Fibroblast of lung (primary cell): ENCODE data around the gene TJP3. TPM values are rescaled to one million over a fixed set of nuclear protein-coding genes. Genes with fewer than 3 reads are reported as not detected.

Experiments
- DNase-seq, 2 donors: peaks; one replicate each; pipeline versions ENCODE4 v3.0.0 to v3.0.0-alpha.2; 2010; ENCODE audit warnings: low read depth in 2 of 2
- H2AFZ ChIP-seq: 2 replicates; pipeline ENCODE4 v1.5.1; 2012; ENCODE audit warnings: low read length, control low read depth, inconsistent platforms
- H3K27ac ChIP-seq: 2 replicates; pipeline ENCODE4 v1.5.1; 2011; ENCODE audit warnings: low read length, control low read depth; ENCODE audit not compliant: insufficient read depth
- H3K27me3 ChIP-seq: 2 replicates; pipeline ENCODE4 v1.5.1; 2011; ENCODE audit warnings: mild to moderate bottlenecking, low read length; ENCODE audit not compliant: control insufficient read depth, insufficient read depth
- H3K36me3 ChIP-seq: 2 replicates; pipeline ENCODE4 v1.5.1; 2011; ENCODE audit warnings: low read length; ENCODE audit not compliant: control insufficient read depth, insufficient read depth
- H3K4me1 ChIP-seq: 2 replicates; pipeline ENCODE4 v1.5.1; 2011; ENCODE audit warnings: low read length; ENCODE audit not compliant: control insufficient read depth, insufficient read depth; ENCODE audit errors: extremely low read depth
- H3K4me2 ChIP-seq: 2 replicates; pipeline ENCODE4 v1.5.1; 2011; ENCODE audit warnings: low read length, control low read depth; ENCODE audit not compliant: insufficient read depth; ENCODE audit errors: extremely low read depth
- H3K4me3 ChIP-seq, 4 experiments: fragments of 200-600 bp in 1 of 4; sonication (generic) in 1 of 4; replicated peaks in 1 of 4; 2 replicates each; pipeline ENCODE4 v1.5.1; 2011 to 2016; ENCODE audit warnings: low read length in 4 of 4, low read depth in 3 of 4, mild to moderate bottlenecking in 3 of 4, control low read depth in 2 of 4, inconsistent platforms in 1 of 4, mixed read lengths in 1 of 4; ENCODE audit not compliant: insufficient read depth in 1 of 4; ENCODE audit errors: control extremely low read depth in 1 of 4
- H3K79me2 ChIP-seq: 2 replicates; pipeline ENCODE4 v1.5.1; 2012; ENCODE audit warnings: mild to moderate bottlenecking, low read length, inconsistent platforms; ENCODE audit not compliant: control insufficient read depth, insufficient read depth
- H3K9ac ChIP-seq: 2 replicates; pipeline ENCODE4 v1.5.1; 2011; ENCODE audit warnings: mild to moderate bottlenecking, low read length, control low read depth; ENCODE audit not compliant: insufficient read depth
- H3K9me3 ChIP-seq: 2 replicates; pipeline ENCODE4 v1.5.1; 2012; ENCODE audit warnings: low read depth, low read length; ENCODE audit not compliant: control insufficient read depth, insufficient read depth
- H4K20me1 ChIP-seq: 2 replicates; pipeline ENCODE4 v1.5.1; 2011; ENCODE audit warnings: low read length; ENCODE audit not compliant: control insufficient read depth, insufficient read depth; ENCODE audit errors: extremely low read depth
- EZH2 ChIP-seq: IDR thresholded peaks from 2 replicates; pipeline ENCODE4 v1.5.1; 2012; ENCODE audit warnings: low read length, control low read depth, mild to moderate bottlenecking; ENCODE audit errors: missing control alignments
- polyA plus RNA-seq, 2 donors: library from polyadenylated mRNA; depleted of rRNA in 1 of 2; stranded (reverse) in 1 of 2; unstranded in 1 of 2; fragments of >200 nt; gene quantifications; 2 replicates each; pipeline ENCODE4 v1.2.1, GENCODE V29; 2011 to 2012; ENCODE audit warnings: missing spikeins in 1 of 2
- total RNA-seq: library from RNA; depleted of rRNA; stranded (reverse); fragments of >200 nt; gene quantifications from 2 replicates; pipeline ENCODE4 v1.2.1, GENCODE V29; 2014
- TF ChIP-seq, protein P1 (sequence below), 2 donors: IDR thresholded peaks in 1 of 2; conservative IDR thresholded peaks in 1 of 2; 1 replicate in 1 of 2; 2 replicates in 1 of 2; pipeline ENCODE4 v1.5.1; 2011 to 2012; ENCODE audit warnings: low read length in 2 of 2, control low read depth in 1 of 2, inconsistent platforms in 1 of 2, low read depth in 1 of 2, mild to moderate bottlenecking in 1 of 2

TJP3 gene
- total and polyA plus RNA-seq, 2 donors (not counting 1 experiment from before 2014, with no cell fraction given): not detected

DNA sequence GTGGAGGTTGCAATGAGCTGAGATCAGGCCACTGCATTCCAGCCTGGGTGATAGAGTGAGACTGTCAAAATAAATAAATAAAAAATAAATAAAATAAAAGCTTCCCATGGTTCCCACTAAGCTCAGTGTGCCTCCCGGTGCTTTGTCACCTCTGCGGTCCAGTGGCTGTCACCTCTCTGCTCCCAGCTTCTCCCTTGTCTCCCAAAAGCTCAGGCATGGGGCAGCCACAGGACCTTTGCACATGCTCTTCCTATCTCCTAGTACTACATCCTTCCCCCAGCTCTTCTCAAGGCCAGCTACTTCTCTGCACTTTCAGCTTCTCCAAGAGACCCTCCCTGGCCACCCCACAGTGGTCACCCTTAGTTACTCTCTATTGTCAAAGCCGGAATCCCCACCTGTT is 85.6 kb downstream of the TJP3 start:
- H3K27ac ChIP-seq: no peak overlapping the region
- H3K9ac ChIP-seq: no peak overlapping the region
- no peaks in the 10 kb centered on the region for H3K27me3 ChIP-seq
- no peaks in the 10 kb centered on the region for H3K9me3 ChIP-seq
- TF ChIP-seq, protein P1, sequence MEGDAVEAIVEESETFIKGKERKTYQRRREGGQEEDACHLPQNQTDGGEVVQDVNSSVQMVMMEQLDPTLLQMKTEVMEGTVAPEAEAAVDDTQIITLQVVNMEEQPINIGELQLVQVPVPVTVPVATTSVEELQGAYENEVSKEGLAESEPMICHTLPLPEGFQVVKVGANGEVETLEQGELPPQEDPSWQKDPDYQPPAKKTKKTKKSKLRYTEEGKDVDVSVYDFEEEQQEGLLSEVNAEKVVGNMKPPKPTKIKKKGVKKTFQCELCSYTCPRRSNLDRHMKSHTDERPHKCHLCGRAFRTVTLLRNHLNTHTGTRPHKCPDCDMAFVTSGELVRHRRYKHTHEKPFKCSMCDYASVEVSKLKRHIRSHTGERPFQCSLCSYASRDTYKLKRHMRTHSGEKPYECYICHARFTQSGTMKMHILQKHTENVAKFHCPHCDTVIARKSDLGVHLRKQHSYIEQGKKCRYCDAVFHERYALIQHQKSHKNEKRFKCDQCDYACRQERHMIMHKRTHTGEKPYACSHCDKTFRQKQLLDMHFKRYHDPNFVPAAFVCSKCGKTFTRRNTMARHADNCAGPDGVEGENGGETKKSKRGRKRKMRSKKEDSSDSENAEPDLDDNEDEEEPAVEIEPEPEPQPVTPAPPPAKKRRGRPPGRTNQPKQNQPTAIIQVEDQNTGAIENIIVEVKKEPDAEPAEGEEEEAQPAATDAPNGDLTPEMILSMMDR (conservative IDR thresholded peaks at IDR 0.05 in 1 of 2, IDR thresholded peaks at IDR 0.05 in 1 of 2; ENCODE audit: low read depth in 1 of 2, low read length in 2 of 2): no peak
- no peak for TF ChIP-seq EZH2
- H4K20me1 ChIP-seq: no peaks in the 10 kb centered on the region
- no peak overlapping the region for H3K4me2 ChIP-seq
- no peaks in the 10 kb centered on the region for H3K4me1 ChIP-seq
- H3K4me3 ChIP-seq: no peak overlapping the region
- no peaks in the 10 kb centered on the region for H3K36me3 ChIP-seq
- no peaks in the 10 kb centered on the region for H3K79me2 ChIP-seq
- no peak for DNase-seq
- H2AFZ ChIP-seq: no peak overlapping the region

DNA sequence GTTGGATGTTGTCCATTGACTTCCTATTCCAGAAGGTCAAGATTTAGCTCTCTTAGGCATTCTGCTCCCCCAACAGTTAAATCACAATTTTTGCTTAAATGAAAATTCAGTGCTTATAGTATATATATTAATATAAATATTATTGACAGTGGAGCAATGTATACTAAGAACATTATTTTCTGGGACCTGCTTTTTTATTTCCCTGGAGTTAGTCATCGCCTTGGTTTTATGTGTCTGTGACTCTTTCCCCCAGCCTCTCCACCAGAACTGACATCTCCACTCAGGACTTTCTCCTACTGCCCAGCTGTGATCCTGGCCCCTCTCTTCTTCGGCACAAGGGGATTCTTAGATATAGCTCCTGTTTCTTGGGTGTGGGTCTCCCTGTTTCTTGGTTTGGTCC is 88.2 kb downstream of the TJP3 start:
- H3K4me3 ChIP-seq: no peak overlapping the region
- H3K4me1 ChIP-seq: no peaks in the 10 kb centered on the region
- no peaks in the 10 kb centered on the region for H3K9me3 ChIP-seq
- H3K4me2 ChIP-seq: no peak overlapping the region
- H3K9ac ChIP-seq: no peak overlapping the region
- no peaks in the 10 kb centered on the region for H3K79me2 ChIP-seq
- no peak overlapping the region for H3K27ac ChIP-seq
- no peaks in the 10 kb centered on the region for H3K36me3 ChIP-seq
- H2AFZ ChIP-seq: no peak overlapping the region
- TF ChIP-seq EZH2: no peak
- DNase-seq: no peak
- peaks cover 9% of the 10 kb centered on the region for H3K27me3 ChIP-seq
- no peaks in the 10 kb centered on the region for H4K20me1 ChIP-seq

DNA sequence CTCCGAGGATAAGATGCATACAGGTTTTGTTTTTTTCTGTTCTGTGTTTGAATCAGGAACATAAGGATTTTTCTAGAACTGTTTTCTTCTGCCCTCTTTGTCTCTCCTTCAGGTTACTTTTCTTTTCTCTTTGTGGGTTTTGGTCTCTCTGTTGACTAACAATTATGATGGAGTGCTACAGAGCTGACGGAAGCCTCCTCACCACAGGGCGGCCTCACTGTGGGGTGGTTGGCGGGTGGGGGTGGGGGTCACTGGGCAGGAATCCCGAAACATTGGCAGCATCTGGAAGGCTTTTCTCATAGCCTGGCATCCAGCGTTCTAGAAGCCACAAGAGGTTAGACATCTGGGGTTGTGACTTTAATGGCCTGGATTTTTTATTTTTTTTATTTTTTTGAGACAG is 90.0 kb downstream of the TJP3 start:
- Histone ChIP-seq H3K4me1 (no peaks in the 10 kb centered on the region), H2AFZ (no peak overlapping the region), H3K27ac (no peak overlapping the region), H3K36me3 (no peaks in the 10 kb centered on the region), H3K4me2 (no peak overlapping the region), H3K9ac (no peak overlapping the region), H4K20me1 (no peaks in the 10 kb centered on the region), H3K27me3 (peaks cover 16% of the 10 kb centered on the region), H3K9me3 (no peaks in the 10 kb centered on the region), H3K4me3 (no peak overlapping the region), H3K79me2 (no peaks in the 10 kb centered on the region)
- no peak for TF ChIP-seq EZH2
- TF ChIP-seq, protein P1 (conservative IDR thresholded peaks at IDR 0.05 in 1 of 2, IDR thresholded peaks at IDR 0.05 in 1 of 2; ENCODE audit: low read depth in 1 of 2, low read length in 2 of 2): no peak
- DNase-seq: no peak

Other genes starting within 250 kb of the TJP3 start
- gene SMIM24, start 227.9 kb upstream of the TJP3 start, total RNA-seq: not detected in 2 replicates
- not detected in 2 replicates for gene SMIM24, start 227.9 kb upstream of the TJP3 start, polyA plus RNA-seq
- gene SMIM44, start 224.9 kb upstream of the TJP3 start, total RNA-seq: not detected in 2 replicates
- not detected in 2 replicates for gene SMIM44, start 224.9 kb upstream of the TJP3 start, polyA plus RNA-seq
- gene DOHH, start 207.7 kb upstream of the TJP3 start, total RNA-seq: 10.1 and 10.3 TPM in 2 replicates
- 4.1 and 5.0 TPM in 2 replicates for gene DOHH, start 207.7 kb upstream of the TJP3 start, polyA plus RNA-seq
- gene FZR1, start 202.1 kb upstream of the TJP3 start, total RNA-seq: 19.3 and 38.0 TPM in 2 replicates
- 15.0 and 21.3 TPM in 2 replicates for gene FZR1, start 202.1 kb upstream of the TJP3 start, polyA plus RNA-seq
- not detected in 2 replicates for gene TEKTIP1, start 169.2 kb upstream of the TJP3 start, total RNA-seq
- gene TEKTIP1, start 169.2 kb upstream of the TJP3 start, polyA plus RNA-seq: not detected in 2 replicates
- 69.9 and 79.9 TPM in 2 replicates for gene MFSD12, start 150.8 kb upstream of the TJP3 start, total RNA-seq
- gene MFSD12, start 150.8 kb upstream of the TJP3 start, polyA plus RNA-seq: 19.9 and 20.6 TPM in 2 replicates
- 55.5 and 63.6 TPM in 2 replicates for gene HMG20B, start 135.4 kb upstream of the TJP3 start, total RNA-seq
- 27.3 and 30.1 TPM in 2 replicates for gene HMG20B, start 135.4 kb upstream of the TJP3 start, polyA plus RNA-seq
- gene GIPC3, start 122.9 kb upstream of the TJP3 start, total RNA-seq: under 0.01 TPM in 2 replicates
- 0.20 and 0.60 TPM in 2 replicates for gene GIPC3, start 122.9 kb upstream of the TJP3 start, polyA plus RNA-seq
- gene TBXA2R, start 101.5 kb upstream of the TJP3 start, total RNA-seq: 0.77 and 1.8 TPM in 2 replicates
- 1.1 and 1.3 TPM in 2 replicates for gene TBXA2R, start 101.5 kb upstream of the TJP3 start, polyA plus RNA-seq
- 19.7 and 20.0 TPM in 2 replicates for gene CACTIN, start 81.6 kb upstream of the TJP3 start, total RNA-seq
- gene CACTIN, start 81.6 kb upstream of the TJP3 start, polyA plus RNA-seq: 6.7 and 9.4 TPM in 2 replicates
- 11.3 and 16.7 TPM in 2 replicates for gene PIP5K1C, start 7.9 kb upstream of the TJP3 start, total RNA-seq
- gene PIP5K1C, start 7.9 kb upstream of the TJP3 start, polyA plus RNA-seq: 8.7 and 12.9 TPM in 2 replicates
- 21.8 and 22.3 TPM in 2 replicates for gene APBA3, start 53.3 kb downstream of the TJP3 start, total RNA-seq
- 2.7 TPM in 2 replicates for gene APBA3, start 53.3 kb downstream of the TJP3 start, polyA plus RNA-seq
- 42.6 and 45.4 TPM in 2 replicates for gene MRPL54, start 54.3 kb downstream of the TJP3 start, total RNA-seq
- 29.7 and 32.5 TPM in 2 replicates for gene MRPL54, start 54.3 kb downstream of the TJP3 start, polyA plus RNA-seq
- gene RAX2, start 63.8 kb downstream of the TJP3 start, total RNA-seq: not detected in 2 replicates
- gene RAX2, start 63.8 kb downstream of the TJP3 start, polyA plus RNA-seq: not detected in 2 replicates
- gene MATK, start 78.0 kb downstream of the TJP3 start, total RNA-seq: under 0.01 TPM in 1 of 2 replicates, not detected in the other
- not detected in 2 replicates for gene MATK, start 78.0 kb downstream of the TJP3 start, polyA plus RNA-seq
- not detected in 2 replicates for gene ZFR2, start 160.7 kb downstream of the TJP3 start, total RNA-seq
- not detected in 2 replicates for gene ZFR2, start 160.7 kb downstream of the TJP3 start, polyA plus RNA-seq
- not detected in 2 replicates for gene ATCAY, start 172.3 kb downstream of the TJP3 start, total RNA-seq
- 0.01 and 0.05 TPM in 2 replicates for gene ATCAY, start 172.3 kb downstream of the TJP3 start, polyA plus RNA-seq
- not detected in 2 replicates for gene NMRK2, start 224.7 kb downstream of the TJP3 start, total RNA-seq
- gene NMRK2, start 224.7 kb downstream of the TJP3 start, polyA plus RNA-seq: not detected in 2 replicates